Omental fat pad (tissue), 4 donors: ENCODE measurements around the gene TIFAB. TPM values are rescaled to one million over a fixed set of nuclear protein-coding genes. Genes with fewer than 3 reads are reported as not detected.

Source experiments
- ATAC-seq: fragments of 150-250 bp; one replicate; pipeline ENCODE4 v1.9.1; 2016; ENCODE audit warnings: mild to moderate bottlenecking, moderate library complexity; ENCODE audit not compliant: low FRiP score
- DNase-seq: peaks from one replicate; pipeline ENCODE4 v3.0.0-alpha.2; 2019; ENCODE audit warnings: low spot score
- total RNA-seq, 4 donors: library from RNA; depleted of rRNA; stranded (reverse); fragments of >200 nt; gene quantifications; one replicate each; pipeline ENCODE4 v1.1.0, GENCODE V29; 2016
- TF ChIP-seq, protein P1 (sequence below), 3 donors: fragments of 450-650 bp; IDR thresholded peaks; one replicate each; pipeline ENCODE4 v1.5.1; 2016 to 2017; ENCODE audit warnings: antibody characterized with exemption in 3 of 3, mild to moderate bottlenecking in 3 of 3, moderate library complexity in 2 of 3

TIFAB gene
- total RNA-seq, 4 donors from 2014 or later: not detected

- ATAC-seq (peak; percentile 64), DNase-seq (no peak)
- TF ChIP-seq, protein P1, sequence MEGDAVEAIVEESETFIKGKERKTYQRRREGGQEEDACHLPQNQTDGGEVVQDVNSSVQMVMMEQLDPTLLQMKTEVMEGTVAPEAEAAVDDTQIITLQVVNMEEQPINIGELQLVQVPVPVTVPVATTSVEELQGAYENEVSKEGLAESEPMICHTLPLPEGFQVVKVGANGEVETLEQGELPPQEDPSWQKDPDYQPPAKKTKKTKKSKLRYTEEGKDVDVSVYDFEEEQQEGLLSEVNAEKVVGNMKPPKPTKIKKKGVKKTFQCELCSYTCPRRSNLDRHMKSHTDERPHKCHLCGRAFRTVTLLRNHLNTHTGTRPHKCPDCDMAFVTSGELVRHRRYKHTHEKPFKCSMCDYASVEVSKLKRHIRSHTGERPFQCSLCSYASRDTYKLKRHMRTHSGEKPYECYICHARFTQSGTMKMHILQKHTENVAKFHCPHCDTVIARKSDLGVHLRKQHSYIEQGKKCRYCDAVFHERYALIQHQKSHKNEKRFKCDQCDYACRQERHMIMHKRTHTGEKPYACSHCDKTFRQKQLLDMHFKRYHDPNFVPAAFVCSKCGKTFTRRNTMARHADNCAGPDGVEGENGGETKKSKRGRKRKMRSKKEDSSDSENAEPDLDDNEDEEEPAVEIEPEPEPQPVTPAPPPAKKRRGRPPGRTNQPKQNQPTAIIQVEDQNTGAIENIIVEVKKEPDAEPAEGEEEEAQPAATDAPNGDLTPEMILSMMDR (IDR thresholded peaks at IDR 0.05): no peak
These were observed 14.2 kb downstream of the TIFAB start for GRCh38 chr5:135437796-135438560.

- ATAC-seq: no peak
- TF ChIP-seq, protein P1 (IDR thresholded peaks at IDR 0.05): no peak
- DNase-seq: no peak
These were observed 14.7 kb downstream of the TIFAB start for GRCh38 chr5:135437422-135437795.

GRCh38 chr5:135436951-135437418 lies 15.2 kb downstream of the TIFAB start:
- TF ChIP-seq, protein P1 (IDR thresholded peaks at IDR 0.05): no peak
- no peak for DNase-seq
- ATAC-seq: no peak

DNA sequence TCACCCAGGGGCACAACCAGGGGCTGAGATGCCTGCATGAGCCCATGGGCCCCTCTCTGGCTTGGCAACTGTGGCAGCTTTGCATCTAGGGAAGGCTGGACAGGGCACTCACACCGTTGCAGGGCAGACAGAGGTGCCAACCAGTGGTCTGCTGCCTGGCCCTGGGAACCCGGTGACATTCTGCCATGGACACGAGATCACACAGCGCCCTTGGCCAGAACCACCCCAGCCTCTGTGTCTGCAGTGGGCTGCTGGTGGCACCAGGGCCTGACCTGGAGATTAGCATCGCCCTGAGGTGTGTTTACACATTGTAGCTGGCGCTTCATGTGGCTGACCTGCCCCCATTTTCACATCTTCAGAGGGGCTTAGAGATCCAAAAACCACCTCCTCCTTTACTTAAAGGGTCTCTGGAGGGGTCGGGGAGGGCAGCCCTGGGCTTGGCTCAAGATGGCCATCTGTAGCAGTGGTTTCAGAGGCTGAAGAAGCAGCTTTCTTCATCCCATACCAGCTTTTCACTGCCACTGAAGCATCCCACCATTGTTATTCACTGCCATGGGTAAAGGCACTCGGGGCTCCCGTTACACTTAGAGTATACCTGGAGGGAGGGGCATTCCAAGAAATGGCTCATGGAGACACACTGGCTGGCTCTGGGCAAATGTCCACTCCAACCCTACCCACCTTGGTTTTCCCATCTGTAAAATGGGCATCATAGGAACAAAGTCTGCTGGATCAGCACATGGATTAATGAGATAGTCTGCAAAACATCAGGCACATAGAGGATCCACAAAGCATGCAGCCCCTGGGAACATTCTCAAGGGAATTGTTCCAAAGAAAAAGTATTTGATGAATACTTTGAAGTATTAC lies 16.5 kb downstream of the TIFAB start:
- no peak for ATAC-seq
- DNase-seq: no peak
- TF ChIP-seq, protein P1 (IDR thresholded peaks at IDR 0.05): no peak

- TF ChIP-seq, protein P1 (IDR thresholded peaks at IDR 0.05): no peak
- no peak for DNase-seq
These were observed 17.3 kb downstream of the TIFAB start for GRCh38 chr5:135434591-135435466.

GRCh38 chr5:135433681-135434426 lies 18.3 kb downstream of the TIFAB start:
- TF ChIP-seq, protein P1 (IDR thresholded peaks at IDR 0.05): no peak
- ATAC-seq (no peak), DNase-seq (no peak)

More at GRCh38 chr5:135434591-135435466, 17.3 kb downstream of the TIFAB start:
- no peak for ATAC-seq
